NCI-H1105 treated with DMSO at 0.1 percent for 48 hours (cell line): ENCODE measurements around the gene NTRK1.

Source experiments
- DNase-seq: peaks from one replicate; lab custom pipeline; 2025; lab: John Stamatoyannopoulos, UW

NTRK1 gene

DNA sequence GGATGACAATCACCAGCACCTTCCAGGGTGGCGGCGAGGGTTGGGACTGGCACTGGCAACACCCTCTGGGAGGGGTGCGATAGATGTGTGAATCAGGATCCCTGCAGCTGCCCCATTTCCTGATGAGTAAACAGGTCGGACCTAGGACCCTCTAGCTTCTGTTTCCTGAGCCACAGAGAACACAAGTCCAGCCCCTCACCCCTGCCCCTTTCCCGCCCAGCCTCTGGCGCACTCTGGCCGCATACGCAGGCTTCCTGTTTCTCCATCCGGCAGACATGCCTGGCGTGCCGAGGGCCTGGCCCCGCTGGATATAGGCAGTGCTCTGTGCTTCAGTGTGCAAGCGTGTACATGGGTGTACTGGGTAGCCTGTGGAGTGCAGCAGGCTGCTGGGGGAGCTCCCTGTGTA lies 37.5 kb downstream of the NTRK1 start:
- DNase-seq, result no peak

DNA sequence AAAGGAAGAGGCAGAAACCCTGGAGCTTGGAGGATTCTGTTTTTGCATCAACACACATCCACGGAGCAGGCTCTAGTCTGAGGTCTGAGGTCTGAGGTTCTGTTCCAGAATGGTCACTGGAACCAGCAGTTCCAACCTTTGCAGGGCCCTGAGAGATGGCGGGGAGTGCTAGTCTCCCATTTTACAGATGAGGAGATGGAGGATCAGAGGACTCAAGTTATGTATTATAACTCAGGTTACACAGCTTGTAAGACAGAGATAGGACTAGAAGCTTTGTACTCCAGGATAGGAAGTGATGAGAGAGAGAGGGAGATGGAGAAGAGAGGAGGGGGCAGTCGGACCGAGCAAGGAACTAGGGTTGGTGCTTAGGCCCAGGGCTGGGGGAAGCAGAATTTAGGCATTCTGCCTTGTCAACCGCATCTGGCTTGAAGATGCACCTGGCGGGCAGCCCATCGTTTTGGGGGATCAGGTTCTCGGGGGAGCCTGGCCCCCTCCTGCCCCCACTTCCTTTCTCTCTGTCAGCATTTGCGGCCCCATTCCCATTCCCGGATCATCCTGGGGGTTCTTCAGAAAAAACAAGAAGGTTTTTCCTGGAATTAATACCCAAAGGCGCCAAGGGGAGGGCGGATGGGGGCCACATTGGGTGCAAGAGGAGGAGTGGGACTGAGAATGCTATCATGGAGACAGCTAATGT lies 38.5 kb downstream of the NTRK1 start:
- DNase-seq, result no peak

DNA sequence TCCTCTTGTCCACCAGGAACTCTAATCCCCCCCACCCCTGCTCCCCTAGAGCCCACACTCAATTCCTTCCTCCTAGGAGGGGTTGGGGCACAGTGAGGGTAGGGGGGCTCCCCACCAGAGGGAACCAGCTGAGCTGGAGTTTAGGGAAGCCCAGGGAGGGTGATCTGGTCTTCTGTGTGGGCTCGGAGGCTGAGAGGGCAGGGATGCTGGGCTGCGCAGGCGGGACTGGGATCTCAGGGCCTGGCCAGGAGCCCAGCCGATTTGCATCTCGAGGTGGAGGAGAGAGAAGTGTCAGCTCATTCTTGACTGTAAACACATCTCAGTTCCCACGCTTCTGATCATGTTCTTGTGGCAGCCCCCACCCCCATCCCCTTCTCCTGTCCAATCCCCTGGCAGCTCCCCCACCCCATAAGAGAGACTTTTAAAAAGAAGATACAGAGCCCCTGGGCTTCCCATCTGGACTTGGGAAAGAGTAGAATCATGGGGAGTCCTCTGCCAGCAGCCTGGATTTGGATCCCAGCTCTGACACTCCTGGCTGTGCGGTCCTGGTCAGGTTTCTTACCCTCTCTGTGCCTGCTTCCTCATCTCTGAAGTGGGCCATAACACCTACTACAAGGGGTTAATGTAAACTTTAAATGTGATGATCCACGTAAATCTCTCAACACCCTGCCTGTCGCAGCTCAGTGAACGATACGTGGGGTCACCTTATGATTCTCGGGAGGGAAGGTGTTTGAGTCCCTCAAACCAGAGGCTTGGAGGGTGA lies 39.5 kb downstream of the NTRK1 start:
- DNase-seq, result no peak

DNA sequence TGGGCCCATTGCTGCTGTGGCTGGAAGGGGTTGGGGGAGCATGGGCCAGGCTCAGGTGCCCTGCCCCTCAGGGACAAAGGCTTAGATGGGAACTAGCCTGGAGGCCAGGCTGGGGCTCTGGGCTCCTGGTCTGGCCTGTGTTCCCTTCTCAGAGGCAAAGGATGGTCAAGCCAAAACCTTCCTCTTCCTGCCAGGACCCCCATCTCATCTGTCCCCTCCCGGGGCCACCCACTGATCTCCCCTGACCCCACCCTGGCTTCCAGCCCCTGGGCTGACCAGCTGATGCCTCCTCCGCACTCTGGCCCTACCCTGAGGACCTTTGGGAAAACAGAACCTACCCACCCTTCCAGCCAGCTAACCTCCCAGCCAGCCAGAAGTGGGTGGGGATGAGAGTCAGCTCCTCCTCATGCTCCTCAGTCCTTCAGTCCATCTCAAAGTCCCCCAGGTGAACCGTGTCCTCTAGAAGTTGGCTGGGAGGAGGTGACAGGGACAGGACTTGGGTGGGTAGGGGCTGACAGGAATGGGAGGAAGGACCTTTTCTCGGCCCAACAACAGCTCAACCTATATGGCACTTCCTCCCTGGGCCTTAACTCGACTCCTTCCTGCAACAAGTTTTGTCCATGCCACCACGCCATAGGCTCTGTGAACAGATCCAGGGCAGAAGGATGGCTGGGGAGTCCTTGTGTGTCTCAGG lies 40.4 kb downstream of the NTRK1 start:
- DNase-seq, result no peak

DNA sequence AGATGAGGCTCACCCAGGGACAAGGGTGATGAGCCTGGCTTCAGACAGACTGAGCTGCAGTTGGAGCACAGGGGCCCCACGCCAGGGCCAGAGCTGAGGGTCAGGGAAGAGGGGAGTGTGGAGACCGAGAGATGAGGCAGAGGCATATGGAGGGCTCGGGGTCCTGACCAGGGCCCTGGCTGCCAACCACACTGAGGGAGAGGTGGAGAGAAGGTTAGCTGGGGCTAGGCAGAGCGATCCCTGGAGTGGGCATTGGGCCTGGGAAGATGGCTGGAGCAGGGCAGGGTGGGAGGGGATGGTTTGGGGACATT lies 40.9 kb downstream of the NTRK1 start:
- no peak for DNase-seq

DNA sequence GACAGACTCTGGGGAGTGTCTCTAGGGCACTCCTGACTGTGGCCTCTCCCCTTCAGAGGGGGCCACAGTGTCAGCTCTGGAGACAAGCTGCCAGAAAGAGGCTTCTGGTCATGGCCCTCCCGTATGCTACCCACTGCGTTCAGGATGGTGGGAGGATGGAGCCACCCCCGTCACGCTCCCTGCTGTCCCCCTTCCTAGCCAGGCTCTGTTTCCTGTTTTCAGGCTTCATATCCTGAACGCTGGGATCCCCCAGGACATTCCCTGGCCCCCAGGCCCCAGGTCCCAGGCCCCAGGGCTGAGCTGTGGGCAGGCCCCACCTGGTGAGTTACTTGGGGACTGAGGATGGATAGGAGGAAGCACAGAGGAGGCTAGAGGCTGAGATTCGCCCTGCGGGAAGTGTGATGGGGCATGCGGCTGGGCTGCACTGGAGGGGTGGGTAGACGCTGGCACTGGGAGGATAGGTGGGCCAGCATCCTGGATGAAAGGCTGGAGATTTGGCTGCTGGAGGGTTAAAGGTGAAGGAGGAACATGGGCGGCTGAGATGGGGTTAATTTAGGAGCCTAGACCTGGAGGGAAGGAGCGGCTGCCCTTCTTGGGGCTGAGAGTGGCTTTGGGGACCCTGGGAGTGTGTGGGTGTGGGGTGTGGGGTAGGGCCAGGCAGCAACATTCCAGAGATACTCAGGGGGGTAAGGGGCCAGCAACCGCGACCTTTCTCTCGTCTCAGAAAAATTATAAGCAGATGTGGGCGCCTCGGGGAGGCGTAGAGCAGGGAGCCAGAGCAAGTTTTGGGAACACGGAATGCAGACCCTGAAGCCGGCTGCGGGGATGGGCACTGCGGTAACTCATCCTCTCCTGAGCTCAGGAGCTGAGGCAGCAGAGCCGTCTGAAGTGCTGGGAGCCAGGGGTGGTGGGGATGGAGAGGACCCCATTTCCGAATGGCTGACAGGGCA lies 41.6 kb downstream of the NTRK1 start:
- DNase-seq, result no peak

DNA sequence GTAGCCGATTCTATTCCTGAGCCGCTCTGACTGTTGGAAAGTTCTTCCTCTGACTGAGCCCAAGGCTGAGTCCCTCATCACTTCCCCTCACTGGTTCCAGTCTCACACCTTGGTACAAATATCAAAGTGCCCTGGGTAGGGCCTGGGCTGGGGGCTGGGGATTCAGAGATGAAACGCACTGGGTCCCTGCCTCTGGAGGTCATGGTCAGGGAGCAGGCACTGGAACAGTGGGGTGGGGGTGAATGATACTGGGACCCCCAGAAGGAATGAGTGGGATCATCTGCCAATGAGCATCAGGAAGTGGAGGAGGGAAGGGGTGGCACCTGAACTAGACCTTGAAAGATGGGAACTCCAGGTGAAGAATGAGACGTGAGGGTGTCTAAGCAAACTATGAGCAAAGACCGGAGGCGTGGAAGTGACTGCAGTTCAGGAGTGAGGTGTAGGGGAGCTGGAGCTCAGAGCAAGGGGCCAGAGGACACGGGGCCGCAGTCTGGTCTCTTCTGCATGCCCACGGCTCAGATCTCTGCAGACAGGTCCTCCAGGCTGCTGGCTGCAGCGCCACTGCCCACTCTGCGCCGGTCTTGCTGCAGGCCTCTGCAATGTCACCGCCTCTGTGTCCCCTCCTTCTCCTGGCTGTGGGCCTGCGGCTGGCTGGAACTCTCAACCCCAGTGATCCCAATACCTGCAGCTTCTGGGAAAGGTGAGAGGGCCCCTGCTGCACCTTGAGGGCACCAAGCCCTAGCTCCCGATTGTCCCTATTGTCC lies 42.8 kb downstream of the NTRK1 start:
- DNase-seq, result no peak

DNA sequence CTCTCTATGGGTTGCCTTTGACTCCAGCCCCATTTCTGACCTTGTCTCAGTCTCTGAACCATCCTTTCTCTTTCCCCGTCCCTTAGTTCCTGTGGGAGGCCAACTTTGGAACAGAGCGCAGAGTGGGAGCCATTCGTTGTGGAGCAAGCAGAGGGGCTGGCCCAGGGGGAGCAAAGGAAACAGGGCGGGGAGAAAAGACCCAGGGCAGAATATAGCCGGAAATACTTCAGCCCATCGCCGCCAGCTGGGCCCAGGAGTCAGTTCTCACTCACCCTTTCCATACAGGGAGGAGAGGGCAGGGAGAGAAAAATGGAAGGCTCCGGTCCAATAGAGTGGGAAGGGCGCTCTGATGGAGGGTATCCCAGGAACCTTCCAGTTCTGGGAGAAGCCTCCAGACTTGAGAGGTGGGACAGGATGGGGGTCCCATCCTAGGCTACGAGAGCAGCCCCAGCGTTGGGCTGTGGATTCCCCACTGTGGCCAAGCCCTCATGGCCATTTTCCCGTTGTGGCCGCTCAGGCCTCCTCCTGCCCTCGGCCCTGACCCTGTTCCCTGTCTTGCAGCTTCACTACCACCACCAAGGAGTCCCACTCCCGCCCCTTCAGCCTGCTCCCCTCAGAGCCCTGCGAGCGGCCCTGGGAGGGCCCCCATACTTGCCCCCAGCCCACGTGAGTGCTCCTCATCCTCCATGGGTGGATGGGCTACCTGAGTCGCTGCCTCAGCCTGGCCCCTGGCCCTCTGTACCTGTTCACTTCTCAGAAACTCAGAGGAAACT lies 43.7 kb downstream of the NTRK1 start:
- no peak for DNase-seq

DNA sequence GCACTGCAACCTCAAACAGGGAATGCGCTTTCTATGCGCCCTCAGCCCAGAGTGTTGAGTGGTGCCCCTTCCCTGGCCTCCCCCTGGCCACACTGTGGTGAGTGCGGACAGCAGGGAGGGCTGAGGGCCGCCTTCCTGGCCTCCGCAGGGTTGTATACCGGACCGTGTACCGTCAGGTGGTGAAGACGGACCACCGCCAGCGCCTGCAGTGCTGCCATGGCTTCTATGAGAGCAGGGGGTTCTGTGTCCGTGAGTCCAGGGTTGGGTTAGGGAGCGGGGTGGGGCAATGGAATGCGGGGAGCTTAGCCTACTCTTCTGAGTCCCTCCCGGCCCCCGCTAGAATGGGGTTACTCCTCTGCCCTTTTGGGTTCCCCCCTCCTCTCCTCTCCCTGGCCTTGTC lies 44.5 kb downstream of the NTRK1 start:
- no peak for DNase-seq

DNA sequence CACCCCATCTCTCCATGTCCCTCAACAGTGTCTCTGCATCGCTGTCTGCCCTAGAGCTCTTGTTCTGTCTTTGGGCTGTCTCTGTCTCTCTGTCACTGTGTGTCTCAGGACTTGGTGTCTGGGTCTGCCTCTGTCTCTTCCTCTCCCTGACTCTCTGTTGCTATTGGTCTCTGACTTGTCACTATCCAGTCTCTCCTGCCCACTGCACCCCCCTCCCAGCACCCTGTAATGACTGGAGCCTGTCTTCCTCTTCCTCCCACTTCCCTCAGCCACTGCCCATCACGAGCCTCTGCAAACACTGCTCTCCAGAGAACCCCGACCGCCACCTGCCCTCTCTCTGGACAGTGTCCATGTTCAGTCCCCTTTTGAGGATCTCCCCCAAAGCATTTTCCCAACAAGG lies 45.0 kb downstream of the NTRK1 start:
- DNase-seq, result no peak

DNA sequence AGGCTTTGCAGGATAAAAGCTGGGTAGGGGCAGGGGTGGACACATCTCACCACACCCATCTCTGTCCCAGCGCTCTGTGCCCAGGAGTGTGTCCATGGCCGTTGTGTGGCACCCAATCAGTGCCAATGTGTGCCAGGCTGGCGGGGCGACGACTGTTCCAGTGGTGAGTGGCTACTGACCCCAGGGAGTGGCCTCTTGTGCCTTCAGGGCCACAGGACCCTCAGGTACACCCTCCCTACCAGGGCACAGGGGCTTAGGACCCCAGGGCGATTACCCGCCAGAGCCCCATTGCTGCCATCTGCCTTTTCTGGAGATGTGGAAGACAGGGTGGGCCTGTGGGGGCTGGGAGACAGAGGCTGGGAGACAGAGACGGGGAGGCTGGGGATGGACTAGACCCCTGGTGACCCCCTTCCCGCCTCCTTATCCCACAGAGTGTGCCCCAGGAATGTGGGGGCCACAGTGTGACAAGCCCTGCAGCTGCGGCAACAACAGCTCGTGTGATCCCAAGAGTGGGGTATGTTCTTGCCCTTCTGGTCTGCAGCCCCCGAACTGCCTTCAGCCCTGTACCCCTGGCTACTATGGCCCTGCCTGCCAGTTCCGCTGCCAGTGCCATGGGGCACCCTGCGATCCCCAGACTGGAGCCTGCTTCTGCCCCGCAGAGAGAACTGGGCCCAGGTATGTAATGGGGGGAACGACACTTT lies 45.7 kb downstream of the NTRK1 start:
- no peak for DNase-seq

DNA sequence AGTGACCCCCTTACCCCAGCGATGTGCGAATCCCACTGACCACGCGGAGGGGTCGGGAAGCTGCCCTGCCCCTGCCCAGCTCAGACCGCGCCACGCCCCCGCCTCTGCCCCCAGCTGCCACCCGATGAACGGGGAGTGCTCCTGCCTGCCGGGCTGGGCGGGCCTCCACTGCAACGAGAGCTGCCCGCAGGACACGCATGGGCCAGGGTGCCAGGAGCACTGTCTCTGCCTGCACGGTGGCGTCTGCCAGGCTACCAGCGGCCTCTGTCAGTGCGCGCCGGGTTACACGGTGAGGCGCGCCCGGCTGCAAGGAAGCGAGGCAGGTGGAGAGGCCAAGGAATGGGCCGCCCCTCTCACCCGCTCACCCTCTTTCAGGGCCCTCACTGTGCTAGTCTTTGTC lies 47.9 kb downstream of the NTRK1 start:
- no peak for DNase-seq

DNA sequence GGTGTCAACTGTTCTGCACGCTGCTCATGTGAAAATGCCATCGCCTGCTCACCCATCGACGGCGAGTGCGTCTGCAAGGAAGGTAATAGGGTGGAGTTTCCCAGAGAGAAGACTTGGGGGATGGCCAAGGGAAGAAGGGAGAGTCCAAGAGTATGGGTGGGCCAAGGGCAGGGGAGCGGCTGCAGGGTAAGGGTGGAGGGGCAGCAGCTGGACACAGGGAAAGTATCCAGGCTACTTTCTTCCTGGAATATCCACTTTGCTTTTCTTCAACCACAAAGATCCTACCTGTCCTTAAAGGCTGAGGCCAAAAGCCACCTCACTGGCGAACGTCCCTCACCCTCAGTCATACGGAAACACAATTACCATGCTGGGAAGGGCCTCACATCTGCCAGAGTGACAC lies 48.3 kb downstream of the NTRK1 start:
- no peak for DNase-seq

DNA sequence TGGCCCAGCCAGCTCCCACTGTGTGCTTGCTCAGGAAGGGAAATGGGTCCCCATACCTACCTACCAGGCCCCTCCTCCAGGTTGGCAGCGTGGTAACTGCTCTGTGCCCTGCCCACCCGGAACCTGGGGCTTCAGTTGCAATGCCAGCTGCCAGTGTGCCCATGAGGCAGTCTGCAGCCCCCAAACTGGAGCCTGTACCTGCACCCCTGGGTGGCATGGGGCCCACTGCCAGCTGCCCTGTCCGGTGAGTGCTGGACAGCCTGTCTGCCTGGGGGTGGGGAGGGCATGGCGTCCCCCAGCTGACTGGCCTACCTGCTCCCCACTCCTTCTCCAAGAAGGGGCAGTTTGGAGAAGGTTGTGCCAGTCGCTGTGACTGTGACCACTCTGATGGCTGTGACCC lies 49.0 kb downstream of the NTRK1 start:
- no peak for DNase-seq

DNA sequence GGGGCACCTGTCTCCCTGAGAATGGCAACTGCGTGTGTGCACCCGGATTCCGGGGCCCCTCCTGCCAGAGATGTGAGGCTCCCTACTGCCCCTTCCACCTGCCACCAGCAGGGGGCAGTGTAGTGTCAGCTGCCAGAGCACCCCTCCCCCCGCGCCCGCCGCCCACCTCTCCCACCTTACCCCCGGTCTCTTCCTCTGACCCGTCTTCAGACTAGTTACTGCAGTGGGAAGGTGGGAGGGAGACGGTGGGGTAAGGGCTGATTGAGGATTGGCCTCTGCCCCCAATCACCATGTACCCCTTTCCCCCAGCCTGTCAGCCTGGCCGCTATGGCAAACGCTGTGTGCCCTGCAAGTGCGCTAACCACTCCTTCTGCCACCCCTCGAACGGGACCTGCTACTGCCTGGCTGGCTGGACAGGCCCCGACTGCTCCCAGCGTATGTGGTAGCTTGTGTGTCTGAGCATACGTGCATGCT lies 49.7 kb downstream of the NTRK1 start:
- DNase-seq, result peak; percentile 12

DNA sequence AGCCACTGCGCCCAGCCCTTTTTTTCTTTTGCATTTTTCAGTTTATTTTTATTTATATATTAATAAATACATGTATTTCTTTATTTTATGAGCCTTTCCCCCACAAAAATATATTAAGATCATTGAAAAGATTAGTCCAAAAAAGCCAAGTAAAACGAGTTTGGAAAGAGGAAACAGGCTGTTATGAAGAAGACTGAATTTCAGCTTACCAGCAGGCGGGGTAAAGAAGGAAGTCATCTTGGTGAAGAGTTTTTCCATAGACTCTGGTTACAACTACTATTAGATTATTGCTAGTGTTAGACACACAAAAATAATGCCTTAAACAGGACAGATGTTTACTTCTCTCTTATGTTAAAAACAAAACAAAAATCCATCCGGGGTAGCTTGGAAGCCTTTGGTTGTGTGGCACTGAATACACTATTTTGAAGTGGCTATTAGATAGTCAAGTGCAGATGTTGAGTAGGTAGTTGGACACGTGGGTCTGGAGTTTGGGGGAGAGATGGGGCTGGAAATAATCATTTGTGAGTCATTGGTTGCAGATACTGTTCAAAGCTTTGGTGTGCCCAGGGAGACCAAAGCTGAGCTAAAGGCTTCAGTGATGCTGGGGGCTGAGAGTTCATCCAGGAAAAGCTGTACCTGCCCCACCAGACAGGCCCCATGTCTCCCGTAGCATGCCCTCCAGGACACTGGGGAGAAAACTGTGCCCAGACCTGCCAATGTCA lies 51.1 kb downstream of the NTRK1 start:
- DNase-seq, result peak; percentile 41

DNA sequence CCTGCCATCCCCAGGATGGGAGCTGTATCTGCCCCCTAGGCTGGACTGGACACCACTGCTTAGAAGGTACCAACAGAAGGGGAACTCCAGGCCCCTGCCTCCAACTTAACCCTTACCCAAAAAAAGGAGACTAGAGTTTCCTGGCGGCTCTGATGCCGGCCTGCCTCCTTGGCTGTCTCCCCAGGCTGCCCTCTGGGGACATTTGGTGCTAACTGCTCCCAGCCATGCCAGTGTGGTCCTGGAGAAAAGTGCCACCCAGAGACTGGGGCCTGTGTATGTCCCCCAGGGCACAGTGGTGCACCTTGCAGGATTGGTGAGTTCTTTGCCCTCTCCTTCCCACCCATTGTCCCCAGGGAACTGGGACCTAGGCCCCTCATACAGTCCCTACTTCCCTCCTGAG lies 51.6 kb downstream of the NTRK1 start:
- DNase-seq, result no peak

DNA sequence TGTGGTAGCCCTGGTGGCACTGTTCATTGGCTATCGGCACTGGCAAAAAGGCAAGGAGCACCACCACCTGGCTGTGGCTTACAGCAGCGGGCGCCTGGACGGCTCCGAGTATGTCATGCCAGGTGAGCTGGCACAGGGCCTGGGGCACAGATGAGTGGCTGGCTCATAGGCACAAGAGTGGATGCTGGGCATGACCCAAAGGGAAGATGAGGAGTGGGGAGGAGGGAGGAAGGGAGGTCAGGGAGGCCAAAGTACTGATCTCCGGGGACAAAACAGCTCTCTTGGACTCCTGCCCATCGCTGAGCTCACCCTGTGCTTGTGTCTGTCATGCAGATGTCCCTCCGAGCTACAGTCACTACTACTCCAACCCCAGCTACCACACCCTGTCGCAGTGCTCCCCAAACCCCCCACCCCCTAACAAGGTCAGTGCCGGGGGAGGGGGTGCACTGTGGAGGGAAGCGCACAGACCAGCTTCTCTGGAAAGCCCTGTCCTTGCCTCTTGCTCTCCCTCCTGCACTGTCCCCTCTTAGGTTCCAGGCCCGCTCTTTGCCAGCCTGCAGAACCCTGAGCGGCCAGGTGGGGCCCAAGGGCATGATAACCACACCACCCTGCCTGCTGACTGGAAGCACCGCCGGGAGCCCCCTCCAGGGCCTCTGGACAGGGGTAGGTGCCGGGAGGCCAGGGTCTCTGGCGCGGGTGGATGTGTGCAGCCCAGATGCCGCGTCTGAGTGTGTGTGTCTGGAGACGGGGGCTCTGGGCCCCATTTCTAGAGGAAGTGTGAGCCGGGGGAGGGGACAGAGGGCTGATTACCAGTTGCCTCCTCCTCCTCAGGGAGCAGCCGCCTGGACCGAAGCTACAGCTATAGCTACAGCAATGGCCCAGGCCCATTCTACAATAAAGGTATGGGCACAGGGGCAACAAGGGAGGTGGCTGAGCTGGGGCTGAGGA lies 52.5 kb downstream of the NTRK1 start:
- DNase-seq, result peak; percentile 87
